IgD-negative memory B cell (primary cell): Measurements from ENCODE around the gene CD83. TPM values are rescaled to one million over a fixed set of nuclear protein-coding genes. Genes with fewer than 3 reads are reported as not detected.
"Not testable (repeated sequence)": the region's sequence is repeated elsewhere in the genome, so short reads cannot be mapped to it uniquely, and the experiment has no call there.

Experiments used
- H3K27ac Mint-ChIP-seq, 3 donors: one replicate each; pipeline ENCODE4 v1.8.0; 2020 to 2022; ENCODE audit warnings: mild to moderate bottlenecking in 3 of 3, mixed read lengths in 3 of 3, moderate library complexity in 1 of 3
- H3K27me3 Mint-ChIP-seq: one replicate; pipeline ENCODE4 v1.8.0; 2021; ENCODE audit warnings: mixed read lengths
- H3K36me3 Mint-ChIP-seq: one replicate; pipeline ENCODE4 v1.8.0; 2020; ENCODE audit warnings: mild to moderate bottlenecking, mixed read lengths
- H3K4me1 Mint-ChIP-seq, 3 donors: one replicate each; pipeline ENCODE4 v1.8.0; 2020 to 2022; ENCODE audit warnings: mixed read lengths in 3 of 3, mild to moderate bottlenecking in 1 of 3
- H3K4me3 Mint-ChIP-seq, 4 donors: one replicate each; pipeline ENCODE4 v1.8.0; 2020 to 2022; ENCODE audit warnings: mild to moderate bottlenecking in 4 of 4, mixed read lengths in 4 of 4, moderate library complexity in 3 of 4
- H3K9me3 Mint-ChIP-seq, 3 donors: one replicate each; pipeline ENCODE4 v1.8.0; 2020 to 2021; ENCODE audit warnings: mixed read lengths in 3 of 3, mild to moderate bottlenecking in 1 of 3
- polyA plus RNA-seq: library from polyadenylated mRNA; unstranded; fragments of 300-500 nt; fragmentation: Illumina TruSeq; gene quantifications from one replicate; pipeline ENCODE4 v1.2.3, GENCODE V29; 2021

Gene CD83
- polyA plus RNA-seq, 1 donor from 2014 or later: 43.8 TPM

- Mint-ChIP-seq H3K4me1 (peaks cover 6 to 17% (median 8%) of the 10 kb centered on the region in 3 donors), H3K4me3 (peak overlapping the region in 1 of 4 donors; percentile 66), H3K27ac (peak overlapping the region in 1 of 3 donors; percentile 91), H3K36me3 (peaks cover 3% of the 10 kb centered on the region), H3K27me3 (no peaks in the 10 kb centered on the region), H3K9me3 (no peaks in the 10 kb centered on the region)
Observed at GRCh38 chr6:14138701-14139215, 21.2 kb downstream of the CD83 start.

DNA sequence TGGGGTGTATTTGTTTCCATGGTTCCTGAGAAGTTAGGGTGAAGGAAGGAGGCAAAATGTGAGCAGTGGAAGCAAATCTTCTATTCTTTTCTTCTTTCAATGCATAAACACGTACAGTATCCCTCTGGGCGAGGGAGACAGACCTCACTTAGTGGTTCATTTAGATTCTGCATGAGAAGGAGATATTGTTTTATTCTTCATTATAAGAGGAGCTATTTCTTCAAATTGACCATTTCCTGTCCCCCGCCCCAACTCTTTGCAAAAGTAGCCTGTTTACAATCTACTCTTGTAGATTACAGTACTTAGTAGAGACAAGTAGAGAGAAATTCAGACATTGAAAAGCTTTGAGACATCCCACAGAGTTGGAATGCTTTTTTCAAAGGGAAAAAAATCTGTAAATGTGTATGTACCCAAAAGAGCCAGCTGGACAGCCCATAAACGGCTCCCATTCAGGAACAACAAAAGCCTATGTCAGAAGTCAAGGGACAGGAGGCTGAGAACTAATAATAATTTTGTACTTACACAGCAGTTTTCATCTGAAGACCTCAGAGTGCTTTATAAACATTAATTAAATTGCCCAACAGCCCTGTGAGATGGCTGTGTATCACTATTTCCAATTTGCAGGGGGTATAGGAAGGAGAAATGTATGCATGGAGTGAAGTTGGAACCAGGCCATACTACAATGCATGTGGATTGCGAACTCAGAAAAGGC is 23.9 kb downstream of the CD83 start:
- Mint-ChIP-seq H3K27me3 (no peaks in the 10 kb centered on the region), H3K27ac (peak overlapping the region in 2 of 3 donors; percentile 58 to 87), H3K4me1 (peaks cover 5 to 18% (median 12%) of the 10 kb centered on the region in 3 donors), H3K36me3 (peaks cover 4% of the 10 kb centered on the region), H3K9me3 (no peaks in the 10 kb centered on the region), H3K4me3 (peak overlapping the region in 1 of 4 donors; percentile 8)

GRCh38 chr6:14142063-14142450 is 24.5 kb downstream of the CD83 start:
- Mint-ChIP-seq H3K27ac (peak overlapping the region in 2 of 3 donors; percentile 58 to 87), H3K4me1 (peaks cover 5 to 21% (median 12%) of the 10 kb centered on the region in 3 donors)

DNA sequence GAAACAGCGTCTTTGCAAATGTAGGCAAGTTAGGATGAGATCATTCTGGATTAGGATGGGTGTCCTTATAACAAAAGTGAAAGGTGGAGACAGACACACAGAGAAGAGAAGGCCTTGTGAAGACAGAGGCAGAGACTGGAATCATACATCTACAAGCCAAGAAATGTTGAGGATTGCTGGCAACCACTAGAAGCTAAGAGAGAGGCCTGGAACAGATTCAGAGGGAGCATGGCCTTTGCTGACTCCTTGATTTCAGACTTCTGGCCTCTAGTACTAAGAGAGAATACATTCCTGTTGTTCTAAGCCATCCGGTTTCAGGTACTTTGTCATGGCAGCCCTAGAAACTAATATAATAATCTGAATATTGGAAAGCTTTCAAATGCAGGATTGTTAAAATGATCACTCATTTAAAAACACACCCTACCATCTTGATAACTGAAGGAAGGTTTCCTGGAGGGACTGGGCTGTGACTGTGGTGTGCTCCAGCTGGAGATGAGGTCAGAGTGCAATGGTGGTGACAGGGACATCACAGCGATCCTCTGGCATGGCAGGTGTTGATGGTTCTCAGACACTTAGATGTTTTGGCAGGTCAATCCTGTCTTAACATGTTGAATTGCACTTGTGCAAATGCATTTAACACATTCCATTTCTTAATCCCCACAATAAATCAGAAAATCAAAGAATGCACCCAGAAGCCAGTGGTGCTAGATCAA is 25.1 kb downstream of the CD83 start:
- Mint-ChIP-seq H3K4me3 (no peak overlapping the region), H3K27me3 (no peaks in the 10 kb centered on the region), H3K4me1 (peaks cover 5 to 21% (median 9%) of the 10 kb centered on the region in 3 donors), H3K9me3 (no peaks in the 10 kb centered on the region), H3K36me3 (peaks cover 4% of the 10 kb centered on the region), H3K27ac (peak overlapping the region in 1 of 3 donors; percentile 58)

More at GRCh38 chr6:14142063-14142450, 24.5 kb downstream of the CD83 start:
- no peak overlapping the region for H3K4me3 Mint-ChIP-seq
- H3K9me3 Mint-ChIP-seq: no peaks in the 10 kb centered on the region
- H3K36me3 Mint-ChIP-seq: peaks cover 4% of the 10 kb centered on the region
- no peaks in the 10 kb centered on the region for H3K27me3 Mint-ChIP-seq

DNA sequence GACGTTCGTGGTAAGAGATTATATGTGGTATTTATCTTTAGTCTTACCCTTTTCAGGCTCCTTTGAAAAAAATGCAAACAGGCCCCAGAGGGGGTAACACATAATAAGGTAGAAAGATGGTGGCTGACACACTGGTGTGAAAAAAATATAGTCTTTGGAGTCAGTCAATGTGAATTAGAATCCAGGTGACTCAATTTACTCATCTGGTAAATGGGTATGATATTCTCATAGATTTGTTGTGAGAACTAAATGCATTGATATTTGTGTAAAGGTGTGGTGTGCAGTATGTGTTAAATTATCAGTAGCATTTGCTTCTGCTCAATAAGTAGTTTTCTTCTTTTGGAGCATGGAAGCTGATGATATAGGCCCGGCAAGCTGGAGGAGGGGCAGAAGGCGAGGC is 25.7 kb downstream of the CD83 start:
- Mint-ChIP-seq H3K27ac (peak overlapping the region in 1 of 3 donors; percentile 40), H3K4me3 (no peak overlapping the region), H3K27me3 (no peaks in the 10 kb centered on the region), H3K4me1 (peaks cover 5 to 21% (median 9%) of the 10 kb centered on the region in 3 donors), H3K36me3 (peaks cover 4% of the 10 kb centered on the region), H3K9me3 (no peaks in the 10 kb centered on the region)

GRCh38 chr6:14144678-14145113 is 27.1 kb downstream of the CD83 start:
- H3K9me3 Mint-ChIP-seq: no peaks in the 10 kb centered on the region

DNA sequence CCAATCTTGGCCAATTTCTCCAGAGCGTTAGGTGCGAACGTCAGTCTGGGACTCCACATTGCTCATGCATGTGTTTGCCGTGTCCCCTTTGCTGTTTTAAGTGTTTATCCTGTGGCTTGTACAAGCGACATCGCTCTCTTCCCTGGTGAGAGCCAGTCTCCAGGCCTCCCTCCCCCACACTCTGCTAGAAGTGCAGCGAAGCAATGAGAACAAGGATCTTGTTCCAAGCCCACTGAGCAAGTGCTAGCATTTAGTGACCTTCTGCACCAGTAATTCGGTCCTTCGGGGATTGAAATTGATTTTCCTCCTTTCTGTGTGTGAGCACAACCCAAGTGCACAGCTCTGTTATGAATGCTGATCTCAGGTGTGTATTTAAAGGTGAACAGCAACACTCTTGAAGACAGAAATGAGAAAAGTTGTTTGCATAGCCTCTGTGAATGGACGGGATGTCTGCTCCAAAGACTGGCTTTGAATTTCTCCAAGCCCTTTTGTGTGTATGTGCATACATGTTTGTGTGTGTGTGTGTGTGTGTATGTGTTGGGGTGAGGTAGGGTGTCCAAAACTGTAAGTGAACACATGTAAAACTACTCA is 29.0 kb downstream of the CD83 start:
- peaks cover 15 to 25% (median 18%) of the 10 kb centered on the region in 3 donors for H3K4me1 Mint-ChIP-seq

More at GRCh38 chr6:14144678-14145113, 27.1 kb downstream of the CD83 start:
- H3K4me3 Mint-ChIP-seq: peak overlapping the region in 3 of 4 donors; percentile 3 to 22 (median 5)
- peaks cover 4% of the 10 kb centered on the region for H3K36me3 Mint-ChIP-seq
- H3K27ac Mint-ChIP-seq: peak overlapping the region in 2 of 3 donors; percentile 10 to 95
- no peaks in the 10 kb centered on the region for H3K27me3 Mint-ChIP-seq
- H3K4me1 Mint-ChIP-seq: peaks cover 14 to 25% (median 15%) of the 10 kb centered on the region in 3 donors

GRCh38 chr6:14147891-14148290 is 30.3 kb downstream of the CD83 start:
- Mint-ChIP-seq H3K27me3 (no peaks in the 10 kb centered on the region), H3K4me3 (peak overlapping the region in 1 of 4 donors; percentile 65)

More for the DNA sequence above, 29.0 kb downstream of the CD83 start:
- H3K27ac Mint-ChIP-seq: no peak overlapping the region
- H3K9me3 Mint-ChIP-seq: no peaks in the 10 kb centered on the region
- H3K36me3 Mint-ChIP-seq: peaks cover 3% of the 10 kb centered on the region
- H3K4me3 Mint-ChIP-seq: no peak overlapping the region
- no peaks in the 10 kb centered on the region for H3K27me3 Mint-ChIP-seq

GRCh38 chr6:14148471-14148870 is 30.9 kb downstream of the CD83 start:
- Mint-ChIP-seq H3K4me3 (peak overlapping the region in 2 of 4 donors; percentile 77 to 91), H3K36me3 (peaks cover 3% of the 10 kb centered on the region), H3K9me3 (no peaks in the 10 kb centered on the region), H3K27ac (no peak overlapping the region), H3K27me3 (no peaks in the 10 kb centered on the region), H3K4me1 (peaks cover 15 to 20% (median 19%) of the 10 kb centered on the region in 3 donors)

More at GRCh38 chr6:14147891-14148290, 30.3 kb downstream of the CD83 start:
- Mint-ChIP-seq H3K36me3 (peaks cover 3% of the 10 kb centered on the region), H3K4me1 (peaks cover 15 to 20% (median 19%) of the 10 kb centered on the region in 3 donors), H3K27ac (no peak overlapping the region), H3K9me3 (no peaks in the 10 kb centered on the region)

GRCh38 chr6:14149053-14149738 is 31.6 kb downstream of the CD83 start:
- Mint-ChIP-seq H3K27ac (peak overlapping the region in 2 of 3 donors; percentile 4 to 25), H3K4me1 (peaks cover 15 to 20% (median 17%) of the 10 kb centered on the region in 3 donors), H3K9me3 (no peaks in the 10 kb centered on the region), H3K4me3 (peak overlapping the region in 3 of 4 donors; percentile 42 to 91 (median 77)), H3K36me3 (peaks cover 3% of the 10 kb centered on the region), H3K27me3 (no peaks in the 10 kb centered on the region)

DNA sequence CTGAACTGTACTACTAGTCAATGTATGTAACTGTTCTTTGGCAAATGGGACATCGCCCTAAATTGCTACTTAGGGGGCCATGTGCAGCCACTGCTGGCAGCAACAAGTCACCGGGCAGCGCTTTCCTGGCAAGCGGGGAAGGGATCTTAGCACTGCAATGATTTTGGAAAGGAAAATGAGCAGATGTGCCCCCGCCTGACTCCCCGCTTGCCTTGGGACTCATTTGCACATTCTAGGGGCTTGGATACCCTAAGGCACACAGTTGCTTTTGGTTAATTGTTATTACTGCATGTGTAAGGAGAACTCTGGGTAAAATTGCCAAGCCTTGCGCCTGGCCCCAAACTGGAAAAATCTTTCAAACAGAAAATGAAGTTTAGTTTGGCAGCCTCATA is 32.2 kb downstream of the CD83 start:
- Mint-ChIP-seq H3K4me3 (peak overlapping the region in 1 of 4 donors; percentile 77), H3K27me3 (no peaks in the 10 kb centered on the region), H3K9me3 (no peaks in the 10 kb centered on the region), H3K27ac (peak overlapping the region in 1 of 3 donors; percentile 25), H3K36me3 (peaks cover 3% of the 10 kb centered on the region), H3K4me1 (peaks cover 12 to 16% (median 14%) of the 10 kb centered on the region in 3 donors)

DNA sequence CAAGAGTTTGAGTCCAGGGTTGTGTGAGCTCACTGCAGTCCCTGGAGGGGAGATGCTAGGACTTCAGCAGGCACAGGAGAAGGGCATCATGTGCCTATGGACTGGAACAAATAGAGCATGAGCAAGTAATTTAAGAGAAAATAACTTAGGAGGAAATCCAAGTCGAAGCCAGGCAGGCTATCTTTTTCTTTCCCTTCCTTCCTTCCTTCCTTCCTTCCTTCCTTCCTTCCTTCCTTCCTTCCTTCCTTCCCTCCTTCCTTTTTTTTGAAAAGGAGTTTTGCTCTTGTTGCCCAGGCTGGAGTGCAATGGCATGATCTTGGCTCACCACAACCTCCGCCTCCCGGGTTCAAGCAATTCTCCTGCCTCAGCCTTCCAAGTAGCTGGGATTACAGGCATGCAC is 33.7 kb downstream of the CD83 start:
- H3K27ac Mint-ChIP-seq, H3K9me3 Mint-ChIP-seq, H3K36me3 Mint-ChIP-seq, H3K27me3 Mint-ChIP-seq, H3K4me3 Mint-ChIP-seq: not testable (repeated sequence)
- peaks cover 11 to 13% (median 13%) of the 10 kb centered on the region in 3 donors for H3K4me1 Mint-ChIP-seq

- Mint-ChIP-seq H3K27me3 (no peaks in the 10 kb centered on the region), H3K36me3 (peaks cover 4% of the 10 kb centered on the region), H3K4me3 (no peak overlapping the region), H3K9me3 (no peaks in the 10 kb centered on the region), H3K27ac (no peak overlapping the region), H3K4me1 (peaks cover 11 to 13% (median 12%) of the 10 kb centered on the region in 3 donors)
Observed at GRCh38 chr6:14151773-14152172, 34.2 kb downstream of the CD83 start.

- Mint-ChIP-seq H3K9me3 (no peaks in the 10 kb centered on the region), H3K4me3 (no peak overlapping the region), H3K4me1 (peaks cover 10 to 13% (median 11%) of the 10 kb centered on the region in 3 donors), H3K36me3 (peaks cover 4% of the 10 kb centered on the region), H3K27ac (peak overlapping the region in 1 of 3 donors; percentile 40), H3K27me3 (no peaks in the 10 kb centered on the region)
Observed at GRCh38 chr6:14153228-14153627, 35.7 kb downstream of the CD83 start.
